ENCODE results near the gene CLASP1. TPM values are rescaled to one million over a fixed set of nuclear protein-coding genes. Genes with fewer than 3 reads are reported as not detected.

Gene CLASP1
- total RNA-seq, 1 experiment from 2014 or later: 49.2 TPM

- peaks cover 9% of the 10 kb centered on the region; the same call in 1 of the 2 replicates for H3K36me3 ChIP-seq (ENCODE audit: control insufficient read depth, insufficient read depth, low read length)
- no peak for ATAC-seq
- BruUV-seq (replicated peaks): no TSS peak
- no peaks in the 10 kb centered on the region for H3K4me1 ChIP-seq (ENCODE audit: control insufficient read depth, insufficient read depth, low read length)
- in situ Hi-C loops (cut with HindIII; ENCODE audit: low pct_unique_long_range_greater_than_20kb, low sequenced_read_pairs) (no loop called here), intact Hi-C loops (cut with micrococcal nuclease; ENCODE audit: unreplicated experiment) (no loop called here)
- no peaks in the 10 kb centered on the region for H3K27me3 ChIP-seq (ENCODE audit: control insufficient read depth, insufficient read depth, low read length)
- no peak overlapping the region for H3K4me3 ChIP-seq (ENCODE audit: low read depth in 2 of 2, low read length in 2 of 2)
- no peak for DNase-seq (ENCODE audit: low read depth, low spot score)
- ChIA-PET CTCF (no interaction called here), POLR2A (no interaction called here)
- TF ChIP-seq POLR2AphosphoS5 (IDR thresholded peaks at IDR 0.05; ENCODE audit: low read depth, low read length): no peak
- TF ChIP-seq, protein P1, sequence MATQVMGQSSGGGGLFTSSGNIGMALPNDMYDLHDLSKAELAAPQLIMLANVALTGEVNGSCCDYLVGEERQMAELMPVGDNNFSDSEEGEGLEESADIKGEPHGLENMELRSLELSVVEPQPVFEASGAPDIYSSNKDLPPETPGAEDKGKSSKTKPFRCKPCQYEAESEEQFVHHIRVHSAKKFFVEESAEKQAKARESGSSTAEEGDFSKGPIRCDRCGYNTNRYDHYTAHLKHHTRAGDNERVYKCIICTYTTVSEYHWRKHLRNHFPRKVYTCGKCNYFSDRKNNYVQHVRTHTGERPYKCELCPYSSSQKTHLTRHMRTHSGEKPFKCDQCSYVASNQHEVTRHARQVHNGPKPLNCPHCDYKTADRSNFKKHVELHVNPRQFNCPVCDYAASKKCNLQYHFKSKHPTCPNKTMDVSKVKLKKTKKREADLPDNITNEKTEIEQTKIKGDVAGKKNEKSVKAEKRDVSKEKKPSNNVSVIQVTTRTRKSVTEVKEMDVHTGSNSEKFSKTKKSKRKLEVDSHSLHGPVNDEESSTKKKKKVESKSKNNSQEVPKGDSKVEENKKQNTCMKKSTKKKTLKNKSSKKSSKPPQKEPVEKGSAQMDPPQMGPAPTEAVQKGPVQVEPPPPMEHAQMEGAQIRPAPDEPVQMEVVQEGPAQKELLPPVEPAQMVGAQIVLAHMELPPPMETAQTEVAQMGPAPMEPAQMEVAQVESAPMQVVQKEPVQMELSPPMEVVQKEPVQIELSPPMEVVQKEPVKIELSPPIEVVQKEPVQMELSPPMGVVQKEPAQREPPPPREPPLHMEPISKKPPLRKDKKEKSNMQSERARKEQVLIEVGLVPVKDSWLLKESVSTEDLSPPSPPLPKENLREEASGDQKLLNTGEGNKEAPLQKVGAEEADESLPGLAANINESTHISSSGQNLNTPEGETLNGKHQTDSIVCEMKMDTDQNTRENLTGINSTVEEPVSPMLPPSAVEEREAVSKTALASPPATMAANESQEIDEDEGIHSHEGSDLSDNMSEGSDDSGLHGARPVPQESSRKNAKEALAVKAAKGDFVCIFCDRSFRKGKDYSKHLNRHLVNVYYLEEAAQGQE (IDR thresholded peaks at IDR 0.05; ENCODE audit: insufficient read depth in 1 of 2, low read depth in 2 of 2, low read length in 1 of 2): no peak
- no peak for TF ChIP-seq TCF7L2 (IDR thresholded peaks at IDR 0.05; ENCODE audit: low read depth, low read length)
- no peak for TF ChIP-seq SIN3A (IDR thresholded peaks at IDR 0.05; ENCODE audit: borderline replicate concordance, insufficient read depth, low read depth, low read length)
- TF ChIP-seq, protein P2, sequence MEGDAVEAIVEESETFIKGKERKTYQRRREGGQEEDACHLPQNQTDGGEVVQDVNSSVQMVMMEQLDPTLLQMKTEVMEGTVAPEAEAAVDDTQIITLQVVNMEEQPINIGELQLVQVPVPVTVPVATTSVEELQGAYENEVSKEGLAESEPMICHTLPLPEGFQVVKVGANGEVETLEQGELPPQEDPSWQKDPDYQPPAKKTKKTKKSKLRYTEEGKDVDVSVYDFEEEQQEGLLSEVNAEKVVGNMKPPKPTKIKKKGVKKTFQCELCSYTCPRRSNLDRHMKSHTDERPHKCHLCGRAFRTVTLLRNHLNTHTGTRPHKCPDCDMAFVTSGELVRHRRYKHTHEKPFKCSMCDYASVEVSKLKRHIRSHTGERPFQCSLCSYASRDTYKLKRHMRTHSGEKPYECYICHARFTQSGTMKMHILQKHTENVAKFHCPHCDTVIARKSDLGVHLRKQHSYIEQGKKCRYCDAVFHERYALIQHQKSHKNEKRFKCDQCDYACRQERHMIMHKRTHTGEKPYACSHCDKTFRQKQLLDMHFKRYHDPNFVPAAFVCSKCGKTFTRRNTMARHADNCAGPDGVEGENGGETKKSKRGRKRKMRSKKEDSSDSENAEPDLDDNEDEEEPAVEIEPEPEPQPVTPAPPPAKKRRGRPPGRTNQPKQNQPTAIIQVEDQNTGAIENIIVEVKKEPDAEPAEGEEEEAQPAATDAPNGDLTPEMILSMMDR (IDR thresholded peaks at IDR 0.05): no peak
- H3K9me3 ChIP-seq (ENCODE audit: control insufficient read depth, insufficient read depth, low read depth, low read length): no peaks in the 10 kb centered on the region
- no peak overlapping the region for H3K27ac ChIP-seq (ENCODE audit: low read length)
These were observed 276.4 kb downstream of the CLASP1 start for GRCh38 chr2:121372721-121373353.

- ATAC-seq: no peak
- no peak for TF ChIP-seq TCF7L2 (IDR thresholded peaks at IDR 0.05; ENCODE audit: low read depth, low read length)
- intact Hi-C loops (cut with micrococcal nuclease; ENCODE audit: unreplicated experiment): no loop called here
- no TSS peak for BruUV-seq (replicated peaks)
- DNase-seq (ENCODE audit: low read depth, low spot score): no peak
- in situ Hi-C loops (cut with HindIII; ENCODE audit: low pct_unique_long_range_greater_than_20kb, low sequenced_read_pairs): no loop called here
- no peak overlapping the region for H3K27ac ChIP-seq (ENCODE audit: low read length)
- H3K4me3 ChIP-seq (ENCODE audit: low read depth in 2 of 2, low read length in 2 of 2): no peak overlapping the region
- H3K27me3 ChIP-seq (ENCODE audit: control insufficient read depth, insufficient read depth, low read length): no peaks in the 10 kb centered on the region
- ChIA-PET CTCF (no interaction called here), POLR2A (no interaction called here)
- H3K9me3 ChIP-seq (ENCODE audit: control insufficient read depth, insufficient read depth, low read depth, low read length): no peaks in the 10 kb centered on the region
- H3K4me1 ChIP-seq (ENCODE audit: control insufficient read depth, insufficient read depth, low read length): no peaks in the 10 kb centered on the region
- peaks cover 3% of the 10 kb centered on the region; the same call in 1 of the 2 replicates for H3K36me3 ChIP-seq (ENCODE audit: control insufficient read depth, insufficient read depth, low read length)
These were observed 277.2 kb downstream of the CLASP1 start for GRCh38 chr2:121372082-121372481.

- Histone ChIP-seq H3K27ac (ENCODE audit: low read length) (no peak overlapping the region), H3K27me3 (ENCODE audit: control insufficient read depth, insufficient read depth, low read length) (no peaks in the 10 kb centered on the region), H3K4me3 (ENCODE audit: low read depth in 2 of 2, low read length in 2 of 2) (no peak overlapping the region), H3K9me3 (ENCODE audit: control insufficient read depth, insufficient read depth, low read depth, low read length) (no peaks in the 10 kb centered on the region), H3K4me1 (ENCODE audit: control insufficient read depth, insufficient read depth, low read length) (peaks cover 17% of the 10 kb centered on the region; the same call in 1 of the 2 replicates), H3K36me3 (ENCODE audit: control insufficient read depth, insufficient read depth, low read length) (no peaks in the 10 kb centered on the region)
- no TSS peak for BruUV-seq (replicated peaks)
- ATAC-seq (no peak), DNase-seq (ENCODE audit: low read depth, low spot score) (no peak)
- TF ChIP-seq, protein P1 (IDR thresholded peaks at IDR 0.05; ENCODE audit: insufficient read depth in 1 of 2, low read depth in 2 of 2, low read length in 1 of 2): no peak
- TF ChIP-seq TCF7L2 (IDR thresholded peaks at IDR 0.05; ENCODE audit: low read depth, low read length) (no peak), POLR2AphosphoS5 (IDR thresholded peaks at IDR 0.05; ENCODE audit: low read depth, low read length) (no peak), SIN3A (IDR thresholded peaks at IDR 0.05; ENCODE audit: borderline replicate concordance, insufficient read depth, low read depth, low read length) (no peak)
- TF ChIP-seq, protein P2 (IDR thresholded peaks at IDR 0.05): no peak
- ChIA-PET POLR2A (no interaction called here), CTCF (no interaction called here)
- intact Hi-C loops (cut with micrococcal nuclease; ENCODE audit: unreplicated experiment) (no loop called here), in situ Hi-C loops (cut with HindIII; ENCODE audit: low pct_unique_long_range_greater_than_20kb, low sequenced_read_pairs) (no loop called here)
These were observed 280.4 kb downstream of the CLASP1 start for GRCh38 chr2:121368836-121369235.
